ENCODE data around the gene DNAH17.

The DNAH17 gene

GRCh38 chr17:78605886-78606285 is 28.7 kb upstream of the DNAH17 start:
- no peak for DNase-seq

DNA sequence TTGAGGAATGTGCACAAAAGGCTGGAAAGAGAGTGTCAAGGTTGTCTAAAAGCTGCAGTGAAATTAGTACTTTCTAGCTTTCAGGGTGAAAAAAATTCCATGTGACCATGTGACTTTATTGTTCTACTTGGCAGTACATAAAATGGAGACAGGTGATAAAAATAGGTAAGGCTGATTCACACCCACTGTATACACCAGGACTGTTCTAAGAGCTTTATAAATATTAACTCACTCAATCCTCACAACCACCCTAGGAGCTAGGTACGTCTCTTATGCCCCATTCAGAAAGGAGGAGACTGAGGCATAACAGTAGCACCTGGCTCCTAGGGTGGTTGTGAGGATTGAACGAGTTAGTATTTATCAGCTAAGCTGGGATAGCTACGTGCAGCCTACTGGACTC is 28.2 kb upstream of the DNAH17 start:
- DNase-seq, result no peak

DNA sequence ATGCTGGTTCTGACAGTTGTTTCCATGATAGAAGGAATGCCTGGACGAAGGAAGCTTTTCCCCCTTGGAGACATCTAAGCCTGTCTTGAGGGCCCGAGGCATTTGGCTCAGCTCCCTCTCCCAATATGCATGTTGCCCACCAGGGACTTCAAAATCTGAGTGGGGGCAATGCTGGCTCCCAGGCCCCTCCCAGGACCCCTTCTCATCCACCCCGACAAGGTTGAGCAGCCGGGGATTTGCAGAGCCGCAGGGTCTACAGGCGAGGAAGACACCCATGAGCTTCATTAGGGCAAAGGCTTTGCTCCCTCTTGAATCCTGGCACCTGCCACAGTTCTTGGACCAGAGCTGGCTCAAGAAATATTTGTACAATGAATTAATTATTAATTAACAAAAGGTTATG is 25.1 kb upstream of the DNAH17 start:
- no peak for DNase-seq

GRCh38 chr17:78601577-78602190 is 24.5 kb upstream of the DNAH17 start:
- no peak for DNase-seq

- no peak for DNase-seq
Observed at GRCh38 chr17:78600181-78600721, 23.1 kb upstream of the DNAH17 start.

GRCh38 chr17:78599419-78599818 is 22.2 kb upstream of the DNAH17 start:
- no peak for DNase-seq

DNA sequence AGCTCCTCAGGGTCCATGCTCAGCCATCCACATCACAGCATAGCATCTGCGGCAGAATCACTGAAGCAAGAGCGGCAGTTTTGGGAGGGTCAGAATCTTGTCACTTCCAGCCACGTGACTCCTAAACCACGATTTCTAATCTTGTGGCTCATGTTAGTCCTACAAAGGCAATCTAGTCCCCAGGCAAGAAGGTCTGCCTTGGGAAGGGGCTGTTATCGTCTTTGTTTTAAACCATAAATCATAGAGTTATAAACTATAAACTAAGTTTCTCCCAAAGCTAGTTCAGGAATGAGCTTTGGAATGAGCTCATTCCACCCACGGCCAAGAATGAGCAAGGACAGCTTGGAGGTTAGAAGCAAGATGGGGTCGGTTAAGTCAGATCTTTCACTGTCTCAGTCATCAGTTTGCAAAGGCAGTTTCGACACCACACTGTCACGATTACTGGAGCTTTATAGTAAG is 20.8 kb upstream of the DNAH17 start:
- no peak for DNase-seq

DNA sequence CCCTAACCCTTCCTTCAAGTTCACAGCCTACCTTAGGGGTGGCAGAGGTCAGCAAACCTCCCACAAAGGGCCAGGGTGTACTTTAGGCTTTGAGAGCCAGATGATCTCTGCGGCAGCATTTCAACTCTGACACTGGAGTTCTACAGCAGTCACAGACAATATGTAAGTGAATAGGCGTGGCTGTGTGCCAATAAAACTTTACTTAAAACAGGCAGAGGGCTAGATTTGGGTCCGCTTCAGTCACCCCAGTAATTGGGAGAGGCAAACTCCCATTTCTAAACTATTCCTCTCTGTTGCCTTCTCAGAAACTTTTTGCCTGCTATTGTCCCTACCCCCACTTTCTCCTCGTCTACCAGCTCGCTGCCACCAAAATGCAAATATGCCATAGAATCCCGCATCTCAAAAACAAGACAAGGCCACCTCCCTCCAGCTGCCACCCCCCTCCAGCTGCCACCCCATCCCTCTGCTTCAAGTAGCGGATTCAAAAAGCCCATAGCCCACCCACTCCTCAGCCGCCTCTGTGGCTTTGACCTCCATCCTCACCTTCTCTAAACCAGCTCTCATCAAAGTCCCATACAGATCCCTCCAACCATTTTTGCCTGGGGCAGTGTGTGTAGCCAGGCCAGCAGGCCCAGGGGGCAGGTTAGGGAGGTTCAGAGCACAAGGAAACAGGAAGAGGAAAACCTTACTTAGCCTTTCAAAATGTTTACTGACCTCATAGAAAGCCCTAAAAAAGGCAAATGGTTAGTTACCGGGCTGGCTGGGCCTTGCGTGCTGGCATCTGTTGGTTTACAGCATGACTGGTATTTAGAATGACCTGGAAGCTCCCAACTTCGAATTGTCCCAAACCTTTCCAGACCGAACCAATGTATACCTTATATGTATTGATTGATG is 19.9 kb upstream of the DNAH17 start:
- DNase-seq, result no peak

GRCh38 chr17:78595135-78595810 is 18.1 kb upstream of the DNAH17 start:
- DNase-seq, result no peak

DNA sequence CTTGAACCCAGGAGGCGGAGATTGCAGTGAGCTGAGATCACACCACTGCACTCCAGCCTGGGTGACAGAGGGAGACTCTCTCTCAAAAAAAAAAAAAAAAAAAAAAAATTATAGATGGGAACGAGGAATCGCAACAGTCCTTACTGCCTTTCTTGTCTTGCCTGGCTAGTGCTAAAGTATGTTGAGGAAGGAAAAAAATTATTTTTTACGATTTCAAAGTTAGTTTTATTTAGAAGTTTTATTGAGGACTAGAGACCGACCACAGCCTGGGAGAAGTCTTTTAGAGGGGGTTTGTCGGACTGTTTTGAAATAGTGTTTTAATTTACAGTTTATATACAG is 15.8 kb upstream of the DNAH17 start:
- no peak for DNase-seq

- no peak for DNase-seq
Observed at GRCh38 chr17:78591263-78591671, 14.1 kb upstream of the DNAH17 start.

DNA sequence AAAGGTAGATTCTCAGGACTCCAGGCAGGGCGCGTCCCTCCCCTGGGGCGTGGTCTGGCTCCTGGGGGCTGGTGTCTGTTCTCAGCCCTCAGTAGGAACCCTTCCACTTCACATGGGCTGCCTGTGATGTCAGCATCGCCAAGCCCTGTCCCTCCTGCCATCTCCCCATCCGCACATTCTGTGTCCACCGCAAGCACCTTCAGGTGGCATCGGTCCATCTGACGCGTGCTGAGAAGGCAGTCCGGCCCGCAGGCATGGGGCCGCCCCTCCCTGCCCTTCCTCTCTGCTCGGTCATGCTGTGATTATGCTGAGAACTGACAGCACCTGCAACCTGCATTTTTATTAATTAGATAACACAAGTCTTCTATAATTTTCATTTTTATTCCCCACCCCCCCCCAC is 12.7 kb upstream of the DNAH17 start:
- no peak for DNase-seq

GRCh38 chr17:78589031-78589675 is 12.0 kb upstream of the DNAH17 start:
- DNase-seq, result no peak

- DNase-seq, result no peak
Observed at GRCh38 chr17:78588258-78589030, 11.2 kb upstream of the DNAH17 start.

DNA sequence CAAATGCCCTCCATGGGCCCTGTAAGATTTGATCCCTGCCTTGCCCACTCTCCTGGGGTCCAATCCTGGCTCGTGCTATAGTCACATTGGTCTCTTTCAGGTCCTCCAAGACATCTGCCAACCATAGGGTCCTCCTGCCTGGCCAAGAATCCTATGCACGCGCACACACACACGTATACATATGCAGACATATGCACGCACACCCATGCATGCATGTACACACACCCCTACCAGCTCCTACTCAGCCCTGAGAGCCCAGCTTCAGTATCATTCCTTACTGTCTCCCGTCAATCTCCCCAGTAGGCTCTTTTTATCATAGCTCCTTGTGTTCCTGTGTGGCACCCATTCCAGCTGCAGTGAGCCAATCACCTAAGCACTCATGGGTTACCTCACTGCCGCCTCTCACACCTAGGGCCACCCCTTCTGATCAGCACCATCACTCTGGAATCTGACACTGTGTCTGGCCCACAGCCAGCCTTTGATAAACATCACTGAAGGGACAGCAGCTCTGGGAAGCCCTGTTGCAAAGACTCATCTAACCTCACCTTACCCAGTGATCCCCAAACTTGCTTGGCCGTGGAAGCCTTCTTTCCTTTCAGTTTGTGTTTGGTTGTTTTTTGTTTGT is 7.9 kb upstream of the DNAH17 start:
- DNase-seq, result no peak

DNA sequence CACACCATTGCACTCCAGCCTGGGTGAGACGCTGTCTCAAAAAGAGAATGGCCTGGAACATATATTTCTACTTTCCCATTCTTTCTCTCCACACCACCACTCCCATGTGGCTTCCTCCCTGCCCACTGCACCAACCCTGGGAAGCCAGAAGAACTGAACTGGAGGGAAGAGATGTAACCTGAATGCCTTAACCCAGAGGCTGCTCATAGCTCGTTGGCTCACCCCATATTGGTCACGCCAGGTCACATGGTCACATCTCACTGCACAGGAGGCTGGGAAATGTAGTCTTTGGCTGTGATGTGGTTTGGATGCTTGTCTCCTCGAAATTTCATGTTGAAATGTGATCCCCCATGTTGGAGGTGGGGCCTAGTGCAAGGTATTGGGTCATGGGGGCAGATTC is 5.9 kb upstream of the DNAH17 start:
- no peak for DNase-seq

GRCh38 chr17:78581304-78581703 is 4.1 kb upstream of the DNAH17 start:
- DNase-seq, result no peak

DNA sequence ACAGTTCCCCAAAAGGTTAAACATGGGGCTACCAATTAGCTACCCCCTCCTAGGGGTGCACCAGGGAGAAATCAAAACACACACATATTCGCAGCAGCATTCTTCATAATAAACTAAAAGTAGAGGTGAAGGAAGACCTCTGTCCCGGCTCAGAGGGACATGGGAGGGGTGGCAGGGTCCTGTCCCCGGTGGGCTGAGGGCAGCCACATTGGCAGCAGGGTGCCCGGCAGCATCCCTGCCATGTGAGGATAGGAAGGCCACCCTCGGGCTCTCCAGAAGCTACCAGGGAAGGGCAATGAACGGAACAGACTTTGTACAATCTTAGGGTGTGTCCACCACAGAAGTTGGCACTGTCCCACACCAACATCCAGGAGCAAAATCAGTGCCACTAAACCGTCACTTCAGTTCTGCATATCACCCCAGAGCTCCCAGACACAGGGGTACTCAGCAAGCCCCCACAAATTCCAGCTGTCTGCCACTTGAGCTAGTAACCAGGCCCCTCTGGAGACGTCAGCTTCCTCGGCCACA is 3.1 kb upstream of the DNAH17 start:
- no peak for DNase-seq

DNA sequence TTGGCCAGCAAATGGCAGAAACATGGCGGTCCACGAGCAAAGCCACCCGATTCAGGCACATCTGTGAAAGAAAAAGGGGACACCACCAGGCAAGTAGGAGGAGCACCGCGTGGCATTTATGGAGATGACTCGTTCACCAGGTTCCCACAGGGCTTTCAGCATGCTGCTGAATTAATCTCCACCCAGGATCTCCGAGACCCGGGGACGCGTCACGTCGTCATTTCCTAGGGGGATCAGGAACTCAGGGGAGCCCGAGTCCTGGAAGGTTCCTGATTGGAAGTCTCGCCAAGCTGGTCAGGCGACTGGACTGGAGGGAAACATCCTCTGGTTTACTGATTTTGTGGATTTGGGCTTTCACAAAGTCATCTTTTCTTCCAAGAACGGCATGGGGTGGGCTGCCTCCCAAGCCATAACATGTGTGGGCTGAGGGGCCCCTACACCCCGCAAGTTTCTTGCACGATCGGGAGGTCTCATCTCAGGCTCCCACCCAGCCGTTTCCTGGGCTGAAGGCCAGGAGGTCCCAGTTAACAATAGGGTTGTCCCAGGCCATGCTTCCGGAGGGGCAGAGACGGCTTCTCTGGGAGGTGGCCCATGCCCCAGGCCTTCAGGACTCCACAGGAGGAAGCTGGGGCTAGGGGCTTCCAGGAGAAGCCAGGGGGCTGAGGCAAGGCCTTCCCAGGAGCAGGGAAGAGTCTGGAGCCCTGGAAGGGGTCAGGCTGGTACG is 645 bp downstream of the DNAH17 start:
- no peak for DNase-seq

GRCh38 chr17:78575899-78576298 is 1.3 kb downstream of the DNAH17 start:
- DNase-seq, result no peak

- no peak for DNase-seq
Observed at GRCh38 chr17:78575340-78575739, 1.9 kb downstream of the DNAH17 start.
